WERI-Rb-1 (cell line): ENCODE data around the gene CRIP3.

ENCODE experiments used
- DNase-seq: peaks from one replicate; pipeline ENCODE4 v3.0.0-alpha.2; 2020
- H3K27ac ChIP-seq: fragments of 250-450 bp; sonication (Bioruptor Pico); 2 replicates; pipeline ENCODE4 v1.5.1; 2020; ENCODE audit warnings: mild to moderate bottlenecking, moderate library complexity
- H3K27me3 ChIP-seq: fragments of 250-450 bp; sonication (Bioruptor Pico); 2 replicates; pipeline ENCODE4 v1.5.1; 2021; ENCODE audit warnings: mild to moderate bottlenecking, low read depth, moderate library complexity; ENCODE audit not compliant: insufficient read depth, severe bottlenecking
- H3K36me3 ChIP-seq: fragments of 250-450 bp; sonication (Bioruptor Pico); 2 replicates; pipeline ENCODE4 v1.5.1; 2020; ENCODE audit warnings: mild to moderate bottlenecking, moderate library complexity
- H3K4me3 ChIP-seq: 2 replicates; pipeline ENCODE4 v1.5.1; 2011; ENCODE audit warnings: low read depth, mild to moderate bottlenecking, control low read depth, low read length
- H3K9me3 ChIP-seq: fragments of 250-450 bp; sonication (Bioruptor Pico); 2 replicates; pipeline ENCODE4 v1.5.1; 2021; ENCODE audit warnings: mild to moderate bottlenecking, moderate library complexity; ENCODE audit not compliant: severe bottlenecking
- TF ChIP-seq, protein P1 (sequence below): IDR thresholded peaks from 2 replicates; pipeline ENCODE4 v1.5.1; 2011; ENCODE audit warnings: low read depth, mild to moderate bottlenecking, control low read depth, inconsistent platforms, low read length

Gene CRIP3

DNA sequence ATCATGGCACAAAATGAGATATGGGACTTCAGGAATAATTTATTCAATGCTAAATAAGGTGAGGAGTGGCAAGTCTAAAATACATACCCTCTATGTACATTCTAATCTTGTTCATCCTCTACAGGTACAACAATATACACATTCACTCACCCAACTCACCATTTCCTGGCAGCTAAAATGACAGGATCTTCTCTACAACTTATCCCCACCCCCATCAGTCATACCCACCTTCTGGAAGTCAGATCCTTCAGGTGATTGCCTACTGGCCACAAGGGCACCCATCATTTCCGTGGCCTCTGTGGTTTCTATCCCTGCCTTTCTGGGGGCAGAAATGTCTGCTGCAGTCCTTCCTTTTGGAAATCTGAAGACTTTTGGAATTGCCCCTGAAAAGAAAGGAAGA, 22.8 kb upstream of the CRIP3 start:
- no peak overlapping the region for H3K27ac ChIP-seq
- no peak for DNase-seq
- no peak overlapping the region for H3K4me3 ChIP-seq
- no peaks in the 10 kb centered on the region for H3K9me3 ChIP-seq
- peaks cover 5% of the 10 kb centered on the region for H3K36me3 ChIP-seq
- H3K27me3 ChIP-seq, result no peaks in the 10 kb centered on the region
- TF ChIP-seq, protein P1, sequence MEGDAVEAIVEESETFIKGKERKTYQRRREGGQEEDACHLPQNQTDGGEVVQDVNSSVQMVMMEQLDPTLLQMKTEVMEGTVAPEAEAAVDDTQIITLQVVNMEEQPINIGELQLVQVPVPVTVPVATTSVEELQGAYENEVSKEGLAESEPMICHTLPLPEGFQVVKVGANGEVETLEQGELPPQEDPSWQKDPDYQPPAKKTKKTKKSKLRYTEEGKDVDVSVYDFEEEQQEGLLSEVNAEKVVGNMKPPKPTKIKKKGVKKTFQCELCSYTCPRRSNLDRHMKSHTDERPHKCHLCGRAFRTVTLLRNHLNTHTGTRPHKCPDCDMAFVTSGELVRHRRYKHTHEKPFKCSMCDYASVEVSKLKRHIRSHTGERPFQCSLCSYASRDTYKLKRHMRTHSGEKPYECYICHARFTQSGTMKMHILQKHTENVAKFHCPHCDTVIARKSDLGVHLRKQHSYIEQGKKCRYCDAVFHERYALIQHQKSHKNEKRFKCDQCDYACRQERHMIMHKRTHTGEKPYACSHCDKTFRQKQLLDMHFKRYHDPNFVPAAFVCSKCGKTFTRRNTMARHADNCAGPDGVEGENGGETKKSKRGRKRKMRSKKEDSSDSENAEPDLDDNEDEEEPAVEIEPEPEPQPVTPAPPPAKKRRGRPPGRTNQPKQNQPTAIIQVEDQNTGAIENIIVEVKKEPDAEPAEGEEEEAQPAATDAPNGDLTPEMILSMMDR, result no peak

DNA sequence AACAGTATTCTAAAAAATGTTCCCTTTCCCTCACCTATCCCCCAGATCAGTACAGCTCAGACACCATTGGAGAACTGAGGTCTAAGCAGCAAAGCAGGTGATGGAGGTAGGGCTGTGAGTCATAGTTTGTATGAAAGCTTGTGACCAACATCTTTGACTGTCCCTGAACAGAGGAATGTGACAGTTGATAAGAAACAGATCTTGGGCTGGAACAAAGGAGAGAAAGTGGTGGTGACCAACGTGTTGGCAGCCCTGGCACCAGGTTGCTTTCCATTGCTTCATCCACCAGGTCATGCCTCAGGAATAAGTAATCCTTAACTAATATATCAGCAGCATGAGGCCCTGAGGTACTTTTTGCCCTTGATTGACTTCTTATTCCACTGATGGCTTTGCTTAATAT, 19.9 kb upstream of the CRIP3 start:
- TF ChIP-seq, protein P1, result no peak
- no peak overlapping the region for H3K4me3 ChIP-seq
- no peak for DNase-seq

DNA sequence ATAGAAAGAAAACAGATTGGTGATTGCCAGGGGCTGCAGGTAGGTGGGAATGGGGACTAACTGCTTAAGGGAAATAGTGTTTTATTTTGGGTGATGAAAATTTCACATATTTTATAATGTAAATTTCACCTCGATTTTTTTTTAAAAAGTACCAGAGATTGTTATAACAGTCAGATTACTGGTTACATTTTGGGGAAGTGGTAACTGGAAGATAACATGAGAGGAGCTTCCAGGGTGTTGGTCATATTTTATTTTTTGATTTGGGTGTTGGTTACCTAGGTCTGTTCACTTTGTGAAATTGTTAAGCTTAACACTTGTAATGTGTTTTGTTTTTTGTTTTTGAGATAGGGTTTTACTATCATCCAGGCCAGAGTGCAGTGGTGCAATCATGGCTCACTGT, 17.2 kb upstream of the CRIP3 start:
- Histone ChIP-seq H3K9me3 (no peaks in the 10 kb centered on the region), H3K27me3 (no peaks in the 10 kb centered on the region), H3K36me3 (no peaks in the 10 kb centered on the region), H3K4me3 (no peak overlapping the region), H3K27ac (no peak overlapping the region)
- no peak for DNase-seq
- TF ChIP-seq, protein P1, result no peak

More for the DNA sequence above, 19.9 kb upstream of the CRIP3 start:
- H3K9me3 ChIP-seq, result no peaks in the 10 kb centered on the region
- no peak overlapping the region for H3K27ac ChIP-seq
- H3K36me3 ChIP-seq, result no peaks in the 10 kb centered on the region
- no peaks in the 10 kb centered on the region for H3K27me3 ChIP-seq

DNA sequence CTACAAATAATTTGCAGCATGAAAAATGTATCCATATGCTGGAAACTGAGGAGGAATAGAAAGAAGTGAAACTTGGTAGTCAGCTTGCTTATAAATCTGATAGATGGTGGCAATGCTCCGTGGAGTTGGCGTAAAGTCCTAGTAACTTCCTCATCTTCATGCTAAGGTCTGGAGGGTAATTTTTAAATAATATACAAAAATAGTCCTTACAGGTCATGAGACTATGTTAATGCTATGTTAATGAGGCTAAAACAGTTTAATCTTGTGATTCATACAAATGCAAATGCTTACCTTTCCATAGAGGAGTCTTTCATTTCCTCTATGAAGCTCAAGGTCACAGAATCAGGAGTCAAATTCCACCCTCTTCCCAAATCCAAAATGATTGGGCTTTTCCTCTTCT, 9.4 kb upstream of the CRIP3 start:
- H3K27me3 ChIP-seq, result no peaks in the 10 kb centered on the region
- TF ChIP-seq, protein P1, result no peak
- H3K27ac ChIP-seq, result no peak overlapping the region
- H3K4me3 ChIP-seq, result no peak overlapping the region
- H3K36me3 ChIP-seq, result no peaks in the 10 kb centered on the region
- no peak for DNase-seq
- no peaks in the 10 kb centered on the region for H3K9me3 ChIP-seq

DNA sequence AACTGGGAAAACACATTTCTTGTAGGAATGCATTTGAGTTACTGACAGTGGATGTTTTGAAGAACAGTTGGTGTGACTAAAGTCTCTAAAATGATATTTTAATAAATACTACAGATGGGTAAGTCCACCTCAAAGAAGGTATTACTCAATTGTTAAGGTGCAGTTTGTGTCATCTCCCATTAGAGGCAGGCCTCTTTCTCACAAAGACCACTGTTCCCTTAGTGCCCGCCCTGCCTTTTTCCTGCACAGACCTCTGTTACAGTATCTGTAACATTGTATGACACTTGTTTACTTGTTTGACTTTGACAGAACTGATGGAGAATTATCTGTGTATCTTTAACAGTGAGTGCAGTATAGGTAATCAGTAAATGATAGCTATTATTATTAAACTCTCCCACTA, 5.2 kb upstream of the CRIP3 start:
- Histone ChIP-seq H3K36me3 (no peaks in the 10 kb centered on the region), H3K27ac (no peak overlapping the region), H3K9me3 (no peaks in the 10 kb centered on the region), H3K27me3 (no peaks in the 10 kb centered on the region), H3K4me3 (no peak overlapping the region)
- no peak for DNase-seq
- TF ChIP-seq, protein P1, result no peak

DNA sequence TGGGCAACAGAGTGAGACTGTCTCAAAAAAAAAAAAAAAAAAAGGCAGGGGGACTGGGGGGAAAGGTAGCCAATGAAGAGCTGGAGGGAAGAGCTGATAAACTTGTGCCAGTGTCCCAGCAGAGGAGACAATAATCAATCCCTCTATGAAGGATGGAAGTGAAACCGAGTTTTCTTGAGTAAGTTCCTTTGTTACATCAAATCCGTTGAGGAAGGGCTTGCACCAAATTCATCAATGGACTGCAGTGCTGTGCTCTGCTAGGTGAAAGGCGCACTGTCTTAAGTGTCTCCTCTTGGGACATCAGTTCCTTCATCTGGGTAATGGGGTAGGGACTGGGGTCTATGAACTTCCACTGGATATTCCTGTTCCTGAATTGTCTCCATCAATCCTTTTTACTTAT, 3.0 kb upstream of the CRIP3 start:
- H3K4me3 ChIP-seq, result no peak overlapping the region
- no peaks in the 10 kb centered on the region for H3K36me3 ChIP-seq
- H3K9me3 ChIP-seq, result no peaks in the 10 kb centered on the region
- H3K27me3 ChIP-seq, result no peaks in the 10 kb centered on the region
- no peak overlapping the region for H3K27ac ChIP-seq
- DNase-seq, result no peak
- TF ChIP-seq, protein P1, result no peak
